A673 (cell line): ENCODE measurements around the gene RGS1. TPM values are rescaled to one million over a fixed set of nuclear protein-coding genes. Genes with fewer than 3 reads are reported as not detected.
A peak's percentile ranks its signal among the peaks of the same experiment; 100 is the strongest.

Source experiments
- BruUV-seq: library from RNA; stranded (reverse); fragments of 400-500 nt; replicated peaks from 2 replicates; lab custom pipeline; 2021; lab: Mats Ljungman, UMichigan
- CTCF ChIA-PET: fragments of 300-600 bp; sonication (Branson Sonifier 250); formaldehyde crosslinking; loops from one replicate; lab custom pipeline; 2022; ENCODE audit warnings: antibody characterized with exemption; lab: Charles Lee
- POLR2A ChIA-PET: fragments of 300-600 bp; sonication (Branson Sonifier 250); formaldehyde crosslinking; loops from one replicate; lab custom pipeline; 2022; ENCODE audit warnings: antibody characterized with exemption; ENCODE audit not compliant: low non-redundant PET; lab: Charles Lee
- DNase-seq: peaks from one replicate; pipeline ENCODE4 v3.0.0-alpha.2; 2015; ENCODE audit warnings: low spot score
- H3K27ac ChIP-seq: fragments of 200-600 bp; sonication (generic); 2 replicates; pipeline ENCODE4 v1.5.1; 2016; ENCODE audit warnings: mixed run types, low read depth, mild to moderate bottlenecking, mixed read lengths, antibody characterized with exemption, low read length; ENCODE audit not compliant: poor library complexity, severe bottlenecking
- H3K27me3 ChIP-seq: fragments of 200-600 bp; sonication (generic); replicated peaks from 2 replicates; pipeline ENCODE4 v1.6.1; 2017; ENCODE audit warnings: mixed run types, low read depth, mild to moderate bottlenecking, mixed read lengths, antibody characterized with exemption, low read length; ENCODE audit not compliant: insufficient read depth, poor library complexity
- H3K36me3 ChIP-seq: fragments of 200-600 bp; sonication (generic); 2 replicates; pipeline ENCODE4 v1.6.1; 2016; ENCODE audit warnings: mixed run types, mild to moderate bottlenecking, mixed read lengths, antibody characterized with exemption, low read length; ENCODE audit not compliant: insufficient read depth, poor library complexity, severe bottlenecking
- H3K4me1 ChIP-seq: fragments of 200-600 bp; sonication (generic); 2 replicates; pipeline ENCODE4 v1.6.1; 2017; ENCODE audit warnings: mixed run types, mild to moderate bottlenecking, mixed read lengths, antibody characterized with exemption, low read length; ENCODE audit not compliant: insufficient read depth, poor library complexity, severe bottlenecking
- H3K4me3 ChIP-seq: fragments of 200-600 bp; sonication (generic); 2 replicates; pipeline ENCODE4 v1.5.1; 2016; ENCODE audit warnings: low read depth, mixed run types, mild to moderate bottlenecking, mixed read lengths, low read length; ENCODE audit not compliant: poor library complexity, severe bottlenecking
- H3K9me3 ChIP-seq: fragments of 200-600 bp; sonication (generic); 2 replicates; pipeline ENCODE4 v1.6.1; 2016; ENCODE audit warnings: mixed run types, low read depth, mild to moderate bottlenecking, mixed read lengths, antibody characterized with exemption, low read length; ENCODE audit not compliant: poor library complexity, severe bottlenecking
- CTCF ChIP-seq: fragments of 300-800, 200-600 bp; sonication (generic); conservative IDR thresholded peaks from 2 replicates; pipeline ENCODE4 v1.5.1; 2017; ENCODE audit warnings: low read depth, mild to moderate bottlenecking, antibody characterized with exemption, low read length, moderate library complexity, mixed read lengths
- EZH2 ChIP-seq: fragments of 200-600 bp; sonication (generic); IDR thresholded peaks from 2 replicates; pipeline ENCODE4 v1.6.1; 2017; ENCODE audit warnings: borderline replicate concordance, low read depth, mild to moderate bottlenecking, mixed read lengths, antibody characterized with exemption, low read length; ENCODE audit not compliant: poor library complexity, severe bottlenecking
- intact Hi-C: fragments of 100-400 bp; cut with micrococcal nuclease; formaldehyde crosslinking; loops from one replicate; pipeline ENCODE4 v1.10.0; 2022; ENCODE audit not compliant: unreplicated experiment
- total RNA-seq: library from RNA; stranded (reverse); gene quantifications from 2 replicates; pipeline ENCODE4 v1.2.3, GENCODE V29; 2021

The RGS1 gene
- total RNA-seq, 1 experiment from 2014 or later, result not detected

- no peak for TF ChIP-seq EZH2
- TF ChIP-seq CTCF, result no peak
- BruUV-seq, result no TSS peak
- Histone ChIP-seq H3K4me1 (peaks cover 26% of the 10 kb centered on the region), H3K4me3 (no peak overlapping the region), H3K9me3 (peaks cover 2% of the 10 kb centered on the region), H3K27ac (peak overlapping the region; percentile 42), H3K36me3 (no peaks in the 10 kb centered on the region), H3K27me3 (no peaks in the 10 kb centered on the region)
- CTCF ChIA-PET, result no interaction called here
- DNase-seq, result no peak
- intact Hi-C loops, result no loop called here
- POLR2A ChIA-PET, result no interaction called here
Measured at GRCh38 chr1:192534666-192535065, 40.9 kb upstream of the RGS1 start.

DNA sequence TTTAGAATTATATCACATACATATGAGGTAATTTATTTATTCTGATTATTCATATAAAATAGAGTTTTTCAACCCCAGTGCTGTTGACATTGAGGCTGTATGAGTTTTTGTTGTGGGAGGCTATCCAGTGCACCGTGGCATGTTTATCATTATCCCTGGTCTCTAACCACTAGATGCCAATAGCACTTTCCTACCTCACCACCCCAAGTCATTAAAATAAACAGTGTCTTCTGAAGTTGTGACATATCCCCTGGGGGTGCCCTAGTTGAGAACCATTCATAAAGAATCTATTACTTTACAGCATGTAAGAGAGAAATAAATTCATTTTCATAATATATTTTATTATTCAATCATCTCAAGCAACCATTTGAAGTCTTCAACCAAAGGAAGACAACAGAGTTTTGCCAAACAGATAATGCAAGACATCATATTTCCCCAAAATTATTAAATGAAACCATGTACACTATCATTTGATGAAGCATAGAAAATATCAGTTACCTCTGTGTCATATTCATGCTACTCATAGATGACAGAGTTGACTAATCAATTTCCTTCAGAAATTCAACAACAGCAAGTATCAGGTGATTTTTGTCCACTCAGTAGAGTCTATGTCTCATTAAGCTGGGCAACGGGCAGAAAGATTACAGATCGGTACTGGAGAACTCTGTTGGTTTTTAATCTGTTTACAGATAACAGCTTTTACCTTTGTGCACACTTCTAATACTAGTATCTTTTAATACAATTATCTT lies 39.5 kb upstream of the RGS1 start:
- Histone ChIP-seq H3K27me3 (no peaks in the 10 kb centered on the region), H3K27ac (no peak overlapping the region), H3K4me3 (no peak overlapping the region), H3K4me1 (peaks cover 25% of the 10 kb centered on the region), H3K36me3 (no peaks in the 10 kb centered on the region), H3K9me3 (peaks cover 2% of the 10 kb centered on the region)
- intact Hi-C loops, result no loop called here
- POLR2A ChIA-PET, result no interaction called here
- TF ChIP-seq CTCF (no peak), EZH2 (no peak)
- no TSS peak for BruUV-seq
- no peak for DNase-seq
- CTCF ChIA-PET, result no interaction called here

DNA sequence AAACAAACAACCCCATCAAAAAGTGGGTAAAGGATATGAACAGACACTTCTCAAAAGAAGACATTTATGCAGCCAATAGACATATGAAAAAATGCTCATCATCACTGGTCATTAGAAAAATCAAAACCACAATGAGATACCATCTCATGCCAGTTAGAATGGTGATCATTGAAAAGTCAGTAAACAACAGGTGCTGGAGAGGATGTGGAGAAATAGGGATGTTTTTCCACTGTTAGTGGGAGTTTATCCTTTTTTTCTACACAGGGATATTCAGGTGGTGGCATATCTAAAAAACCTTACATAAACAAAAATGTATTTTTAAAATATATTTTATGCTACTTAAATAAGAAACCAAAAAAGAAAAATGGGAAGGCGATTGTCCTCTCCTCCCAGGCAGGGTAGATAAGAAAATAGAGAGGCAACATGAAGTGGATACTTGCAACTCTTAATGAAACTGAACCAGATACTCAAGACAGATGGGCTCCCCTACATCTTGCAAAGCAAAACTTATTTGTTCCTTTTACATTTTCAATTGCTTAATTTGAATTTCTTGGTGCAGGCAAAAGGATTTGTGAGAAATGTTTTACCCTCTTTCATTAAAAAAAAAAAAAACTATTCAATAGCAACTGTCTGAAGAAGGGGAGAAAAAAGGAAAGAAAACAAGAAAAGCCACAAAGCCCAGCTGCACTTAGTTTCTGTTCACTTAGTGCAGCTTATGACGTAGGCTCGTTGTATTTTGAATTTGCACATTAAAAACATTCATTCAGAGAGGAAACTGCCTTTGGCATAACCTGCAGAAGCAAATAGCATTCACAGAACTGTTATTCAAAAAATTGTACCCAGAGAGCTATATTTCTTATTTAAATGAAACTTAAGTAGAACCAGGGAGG lies 36.9 kb upstream of the RGS1 start:
- no TSS peak for BruUV-seq
- DNase-seq, result no peak

More for the DNA sequence above, 36.9 kb upstream of the RGS1 start:
- H3K27ac ChIP-seq, result peak overlapping the region; percentile 92
- TF ChIP-seq CTCF (no peak), EZH2 (no peak)
- H3K27me3 ChIP-seq, result no peaks in the 10 kb centered on the region
- H3K4me3 ChIP-seq, result no peak overlapping the region
- peaks cover 44% of the 10 kb centered on the region for H3K4me1 ChIP-seq
- H3K9me3 ChIP-seq, result peaks cover 2% of the 10 kb centered on the region
- intact Hi-C loops, result no loop called here
- no peaks in the 10 kb centered on the region for H3K36me3 ChIP-seq
- POLR2A ChIA-PET, result no interaction called here
- CTCF ChIA-PET, result no interaction called here
